ENCODE data around the gene ZNF205.
A peak's percentile ranks its signal among the peaks of the same experiment; 100 is the strongest.

Gene ZNF205

GRCh38 chr16:3084491-3084890, 27.9 kb upstream of the ZNF205 start:
- Mint-ChIP-seq H3K4me1 (peaks cover 76% of the 10 kb centered on the region), H3K36me3 (ENCODE audit: low read depth) (no peaks in the 10 kb centered on the region), H3K27me3 (ENCODE audit: low read depth, poor library complexity) (peaks cover 4% of the 10 kb centered on the region), H3K9me3 (no peaks in the 10 kb centered on the region), H3K27ac (peak overlapping the region; percentile 37), H3K4me3 (no peak overlapping the region)
- TF ChIP-seq CTCF (IDR thresholded peaks at IDR 0.05): no peak
- DNase-seq: no peak

- no peak for TF ChIP-seq CTCF (IDR thresholded peaks at IDR 0.05)
- no peaks in the 10 kb centered on the region for H3K36me3 Mint-ChIP-seq (ENCODE audit: low read depth)
- peaks cover under 1% of the 10 kb centered on the region for H3K27me3 Mint-ChIP-seq (ENCODE audit: low read depth, poor library complexity)
- H3K9me3 Mint-ChIP-seq: no peaks in the 10 kb centered on the region
- H3K27ac Mint-ChIP-seq: peak overlapping the region; percentile 37
- H3K4me3 Mint-ChIP-seq: no peak overlapping the region
- H3K4me1 Mint-ChIP-seq: peaks cover 73% of the 10 kb centered on the region
- DNase-seq: no peak
These were observed 27.3 kb upstream of the ZNF205 start for GRCh38 chr16:3084969-3085670.

GRCh38 chr16:3085868-3086595, 26.4 kb upstream of the ZNF205 start:
- H3K27ac Mint-ChIP-seq: no peak overlapping the region
- no peaks in the 10 kb centered on the region for H3K9me3 Mint-ChIP-seq
- no peaks in the 10 kb centered on the region for H3K36me3 Mint-ChIP-seq (ENCODE audit: low read depth)
- H3K27me3 Mint-ChIP-seq (ENCODE audit: low read depth, poor library complexity): no peaks in the 10 kb centered on the region
- H3K4me1 Mint-ChIP-seq: peaks cover 72% of the 10 kb centered on the region
- TF ChIP-seq CTCF (IDR thresholded peaks at IDR 0.05): no peak
- no peak for DNase-seq
- H3K4me3 Mint-ChIP-seq: no peak overlapping the region

- H3K4me3 Mint-ChIP-seq: no peak overlapping the region
- no peak for DNase-seq
- H3K27ac Mint-ChIP-seq: no peak overlapping the region
- H3K9me3 Mint-ChIP-seq: no peaks in the 10 kb centered on the region
- peaks cover 74% of the 10 kb centered on the region for H3K4me1 Mint-ChIP-seq
- no peaks in the 10 kb centered on the region for H3K27me3 Mint-ChIP-seq (ENCODE audit: low read depth, poor library complexity)
- H3K36me3 Mint-ChIP-seq (ENCODE audit: low read depth): no peaks in the 10 kb centered on the region
- TF ChIP-seq CTCF (IDR thresholded peaks at IDR 0.05): no peak
These were observed 25.7 kb upstream of the ZNF205 start for GRCh38 chr16:3086596-3087242.

- Mint-ChIP-seq H3K36me3 (ENCODE audit: low read depth) (no peaks in the 10 kb centered on the region), H3K27me3 (ENCODE audit: low read depth, poor library complexity) (no peaks in the 10 kb centered on the region), H3K9me3 (no peaks in the 10 kb centered on the region), H3K4me1 (peaks cover 78% of the 10 kb centered on the region), H3K4me3 (peak overlapping the region; percentile 54), H3K27ac (peak overlapping the region; percentile 99)
- peak; percentile 47 for DNase-seq
- TF ChIP-seq CTCF (IDR thresholded peaks at IDR 0.05): no peak
These were observed 24.8 kb upstream of the ZNF205 start for GRCh38 chr16:3087243-3088235.
